GM19238 (cell line): ENCODE data around the gene TPMT.
"Not testable (repeated sequence)": the region's sequence is repeated elsewhere in the genome, so short reads cannot be mapped to it uniquely, and the experiment has no call there.

Experiments used
- DNase-seq: peaks from one replicate; pipeline ENCODE4 v3.0.0; 2011; ENCODE audit warnings: low spot score; ENCODE audit not compliant: insufficient read length

TPMT gene

GRCh38 chr6:18154507-18155149, at the start of gene TPMT:
Gene TPMT, minus strand, starts transcription at chr6:18155077. Its CDS starts 5,950 bp downstream, at chr6:18149127.
- DNase-seq, result no peak

- no peak for DNase-seq
These were observed 48.9 kb upstream of the TPMT start for GRCh38 chr6:18203786-18204185.

GRCh38 chr6:18192026-18192425, 37.1 kb upstream of the TPMT start:
- no peak for DNase-seq

DNA sequence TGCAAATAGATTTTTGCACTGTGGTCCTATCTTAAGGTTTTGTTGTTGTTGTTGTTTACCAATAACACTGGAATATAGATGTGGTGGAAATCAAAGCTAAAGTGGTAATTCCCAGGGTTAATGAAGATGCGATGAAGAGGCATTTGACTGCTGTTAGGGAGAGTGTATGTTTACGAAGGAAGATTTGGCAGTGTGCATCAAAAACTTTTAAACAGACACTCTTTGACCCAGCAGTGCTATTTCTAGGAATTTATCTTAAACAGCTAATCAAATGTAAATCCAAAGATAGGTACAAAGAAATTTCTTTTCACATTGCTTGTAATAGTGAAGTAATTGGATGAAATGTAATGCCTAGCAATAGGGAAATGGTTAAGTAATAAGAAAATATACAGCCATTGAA, 34.3 kb upstream of the TPMT start:
- no peak for DNase-seq

DNA sequence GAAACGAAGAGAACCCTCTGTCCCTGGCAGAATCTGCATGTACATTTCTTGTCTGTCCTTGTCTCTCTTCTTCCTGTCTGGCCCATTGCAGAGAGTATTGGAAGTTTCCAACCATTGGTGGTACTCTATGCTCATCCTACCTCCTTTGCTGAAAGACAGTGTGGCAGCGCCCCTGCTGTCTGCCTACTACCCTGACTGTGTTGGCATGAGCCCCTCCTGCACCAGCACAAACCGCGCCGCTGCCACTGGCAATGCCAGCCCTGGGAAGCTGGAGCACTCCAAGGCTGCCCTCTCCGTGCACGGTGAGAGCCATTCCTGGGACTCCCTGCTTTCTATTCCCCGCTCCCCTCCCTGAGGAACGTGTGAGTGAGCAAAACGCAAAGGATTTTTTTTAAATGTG, 32.8 kb upstream of the TPMT start:
- DNase-seq, result no peak

GRCh38 chr6:18186540-18187250, 31.8 kb upstream of the TPMT start:
- DNase-seq, result no peak

GRCh38 chr6:18186033-18186432, 31.2 kb upstream of the TPMT start:
- DNase-seq, result no peak

DNA sequence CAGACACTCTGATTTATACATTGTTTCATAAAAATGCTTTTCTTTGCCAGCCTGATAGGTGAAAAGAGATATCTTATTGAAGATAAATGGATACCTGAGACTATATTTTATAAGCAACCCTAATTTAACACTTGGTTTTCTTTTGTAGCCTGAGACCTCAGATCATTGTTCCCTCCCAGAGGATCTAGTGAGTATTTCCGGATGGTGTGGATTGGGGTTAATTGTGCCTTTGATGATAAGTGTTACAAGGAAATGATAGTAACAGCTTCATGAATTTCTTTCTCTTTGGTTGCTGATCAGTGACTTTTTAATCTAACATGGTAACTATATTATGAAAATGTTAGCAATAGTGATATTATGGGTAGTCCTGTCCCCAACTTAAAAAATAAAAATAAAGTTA, 30.7 kb upstream of the TPMT start:
- no peak for DNase-seq

DNA sequence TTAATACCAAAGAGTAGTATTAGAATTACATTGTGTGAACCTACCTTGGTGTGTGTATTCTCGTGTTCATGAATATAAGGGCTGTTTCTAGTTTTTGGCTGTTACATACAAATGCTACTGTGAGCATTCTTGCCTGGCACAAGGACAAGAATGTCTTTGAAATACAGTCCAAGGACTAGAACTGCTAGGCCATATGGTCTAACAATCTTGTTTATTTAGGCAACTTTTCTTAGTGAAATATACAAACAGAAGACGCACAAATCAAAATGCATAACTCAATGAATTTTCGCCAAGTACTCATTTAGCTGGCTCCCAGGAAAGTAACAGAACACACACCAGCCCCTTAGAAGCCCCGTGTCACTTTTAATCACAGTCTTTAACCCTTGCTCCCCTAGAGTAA, 28.9 kb upstream of the TPMT start:
- DNase-seq, result no peak

DNA sequence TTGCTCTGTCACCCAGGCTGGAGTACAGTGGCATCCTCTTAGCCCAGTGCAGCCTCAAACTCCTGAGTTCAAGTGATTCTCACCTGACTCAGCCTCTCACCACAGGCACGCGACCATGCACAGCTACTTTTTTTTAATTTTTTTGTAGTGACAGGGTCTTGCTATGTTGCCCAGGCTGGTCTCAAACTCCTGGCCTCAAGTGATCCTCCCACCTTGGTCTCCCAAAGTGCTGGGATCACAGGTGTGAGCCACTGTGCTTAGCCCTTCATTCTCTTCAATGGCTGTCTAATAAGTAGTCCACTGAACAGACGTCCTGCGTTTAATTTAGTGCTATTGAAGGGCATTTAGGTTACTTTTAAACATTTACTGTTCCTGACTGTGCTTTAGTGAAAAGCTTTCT, 27.7 kb upstream of the TPMT start:
- DNase-seq, result no peak

- no peak for DNase-seq
These were observed 25.0 kb upstream of the TPMT start for GRCh38 chr6:18179770-18180356.

- no peak for DNase-seq
These were observed 24.2 kb upstream of the TPMT start for GRCh38 chr6:18178960-18179615.

- DNase-seq, result no peak
These were observed 22.5 kb upstream of the TPMT start for GRCh38 chr6:18177286-18177965.

- DNase-seq, result not testable (repeated sequence)
These were observed 21.3 kb upstream of the TPMT start for GRCh38 chr6:18176198-18176597.

DNA sequence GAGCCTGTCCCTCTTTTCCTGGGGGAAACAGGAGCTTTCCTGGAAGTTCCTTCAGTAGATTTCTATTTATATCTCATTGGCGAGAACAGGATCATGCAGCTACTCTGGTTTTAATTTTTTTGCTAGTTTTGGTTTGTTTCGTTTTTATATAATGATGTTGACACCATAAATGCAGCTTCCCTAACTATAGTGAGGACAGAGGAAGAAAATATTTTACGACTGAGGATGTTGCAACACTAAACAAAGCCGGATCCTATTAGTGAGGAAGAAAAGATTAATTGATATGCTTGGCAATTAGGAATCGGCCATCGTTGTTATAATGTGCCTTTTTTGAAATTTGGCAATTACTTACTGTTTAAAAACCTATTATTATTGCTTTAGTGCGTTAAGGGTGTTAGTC, 17.0 kb upstream of the TPMT start:
- no peak for DNase-seq

GRCh38 chr6:18168264-18168663, 13.4 kb upstream of the TPMT start:
- no peak for DNase-seq

DNA sequence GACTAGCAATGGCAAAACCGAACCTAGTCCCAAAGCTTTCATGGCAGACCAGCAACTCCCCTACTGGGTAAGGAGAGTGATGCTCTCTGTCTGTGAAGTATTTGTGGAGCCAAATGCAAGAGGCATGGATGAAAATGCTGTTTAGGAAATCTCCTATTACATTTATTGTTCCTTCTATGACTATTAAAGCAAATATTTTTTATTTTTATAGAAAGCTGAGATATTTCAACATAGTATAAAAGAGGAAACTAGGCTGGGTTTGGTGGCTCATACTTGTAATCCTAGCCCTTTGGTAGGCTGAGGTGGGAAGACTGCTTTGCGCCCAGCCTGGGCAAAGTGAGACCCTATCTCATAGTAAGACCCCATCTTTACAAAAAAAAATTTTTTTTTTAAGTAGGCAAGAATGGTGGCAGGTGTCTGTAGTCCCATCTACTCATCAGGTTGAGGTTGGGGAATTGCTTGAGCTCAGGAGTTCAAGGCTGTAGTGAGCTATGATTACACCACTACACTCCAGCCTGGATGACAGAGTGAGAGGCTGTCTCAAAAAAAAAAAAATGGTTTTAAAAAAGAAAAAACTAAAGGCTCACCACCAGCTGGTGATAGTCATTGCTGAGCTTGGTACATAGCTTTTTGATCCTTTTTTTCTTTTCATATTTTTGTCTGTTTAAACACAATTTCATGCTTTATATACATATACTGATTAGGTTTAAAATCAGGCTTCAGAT, 11.6 kb upstream of the TPMT start:
- no peak for DNase-seq

DNA sequence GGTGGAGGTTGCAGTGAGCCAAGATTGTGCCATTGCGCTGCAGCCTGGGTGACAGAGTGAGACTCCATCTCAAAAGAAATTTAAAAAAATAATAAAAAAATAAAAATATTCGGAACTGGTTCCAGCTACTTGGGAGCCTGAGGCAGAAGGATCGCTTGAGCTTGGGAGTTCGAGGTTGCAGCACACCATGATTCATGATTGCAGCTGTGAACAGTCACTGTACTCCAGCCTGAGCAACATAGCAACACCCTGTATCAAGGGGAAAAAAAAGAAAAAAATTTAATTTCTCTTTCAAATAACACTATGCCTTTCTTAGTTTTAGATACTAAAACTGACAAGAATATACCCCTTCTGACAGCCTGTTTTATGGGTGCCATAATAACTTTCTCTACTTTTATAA, 10.9 kb upstream of the TPMT start:
- DNase-seq, result no peak

DNA sequence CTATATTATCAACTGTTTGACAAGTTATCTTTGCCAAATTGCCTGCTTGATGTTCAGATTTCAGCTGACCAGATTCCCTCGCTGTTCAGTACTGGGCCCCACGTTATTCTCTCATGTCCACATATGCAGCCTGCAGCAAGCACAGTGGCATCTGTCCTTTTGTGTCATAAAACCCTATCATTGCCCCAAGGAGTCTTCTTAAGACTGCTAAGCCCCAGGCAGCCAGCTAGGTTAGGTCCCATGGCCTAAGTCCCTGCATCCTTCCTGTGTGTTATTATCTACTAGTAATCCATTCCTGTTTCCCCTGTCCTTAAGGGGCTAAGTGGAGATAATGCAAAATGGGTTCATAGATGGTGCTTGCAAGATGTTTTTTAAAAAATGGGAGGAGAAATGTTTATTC, 7.5 kb upstream of the TPMT start:
- no peak for DNase-seq

DNA sequence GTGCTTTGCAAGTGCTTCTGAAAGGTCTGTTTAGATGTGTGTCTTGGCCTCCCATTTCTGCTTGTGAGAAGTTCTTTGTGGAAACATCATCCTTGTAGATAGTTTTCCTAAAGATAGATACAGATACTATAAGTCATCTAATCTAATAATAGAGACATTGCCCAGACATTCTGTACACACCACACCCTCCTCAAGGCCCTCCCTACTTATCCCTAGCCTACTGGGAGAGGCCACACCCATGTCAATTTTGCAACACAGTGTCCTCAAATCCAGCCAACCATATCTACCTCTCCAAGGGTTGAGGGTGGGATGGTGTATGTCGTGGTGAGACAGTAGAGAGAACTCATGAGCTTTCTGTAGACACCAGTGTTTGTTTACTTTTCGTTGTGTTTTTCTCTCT, 6.6 kb upstream of the TPMT start:
- no peak for DNase-seq

GRCh38 chr6:18160911-18161310, 6.0 kb upstream of the TPMT start:
- DNase-seq, result no peak
